GM19035 (cell line): ENCODE results near the gene PFKFB3.
"Not testable (repeated sequence)": the region's sequence is repeated elsewhere in the genome, so short reads cannot be mapped to it uniquely, and the experiment has no call there.

ENCODE experiments used
- ATAC-seq: cut with Tn5 transposase; IDR thresholded peaks from one replicate; pipeline ENCODE4 v1.9.1; 2021; ENCODE audit not compliant: unreplicated experiment

Gene PFKFB3

DNA sequence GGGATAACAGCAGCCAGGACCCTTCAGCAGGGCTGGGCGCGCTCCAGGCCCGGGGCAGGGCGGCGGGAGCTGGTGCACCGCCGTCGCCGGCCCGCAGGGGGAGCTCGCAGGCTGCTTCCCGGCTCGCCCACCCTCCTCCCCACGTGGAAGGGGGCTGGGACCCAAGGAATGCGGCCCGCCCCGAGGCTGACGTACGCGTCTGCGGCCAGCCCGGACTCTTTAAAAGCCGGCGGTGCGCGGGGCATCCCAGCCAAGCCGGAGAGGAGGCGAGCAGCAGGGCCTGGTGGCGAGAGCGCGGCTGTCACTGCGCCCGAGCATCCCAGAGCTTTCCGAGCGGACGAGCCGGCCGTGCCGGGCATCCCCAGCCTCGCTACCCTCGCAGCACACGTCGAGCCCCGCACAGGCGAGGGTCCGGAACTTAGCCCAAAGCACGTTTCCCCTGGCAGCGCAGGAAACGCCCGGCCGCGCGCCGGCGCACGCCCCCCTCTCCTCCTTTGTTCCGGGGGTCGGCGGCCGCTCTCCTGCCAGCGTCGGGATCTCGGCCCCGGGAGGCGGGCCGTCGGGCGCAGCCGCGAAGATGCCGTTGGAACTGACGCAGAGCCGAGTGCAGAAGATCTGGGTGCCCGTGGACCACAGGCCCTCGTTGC lies at the start of gene PFKFB3:
Gene PFKFB3, plus strand, starts transcription at position 249 of the 647 bp plus-strand sequence. Its CDS starts 329 bp downstream, at position 578.
- peak; percentile 66 for ATAC-seq

DNA sequence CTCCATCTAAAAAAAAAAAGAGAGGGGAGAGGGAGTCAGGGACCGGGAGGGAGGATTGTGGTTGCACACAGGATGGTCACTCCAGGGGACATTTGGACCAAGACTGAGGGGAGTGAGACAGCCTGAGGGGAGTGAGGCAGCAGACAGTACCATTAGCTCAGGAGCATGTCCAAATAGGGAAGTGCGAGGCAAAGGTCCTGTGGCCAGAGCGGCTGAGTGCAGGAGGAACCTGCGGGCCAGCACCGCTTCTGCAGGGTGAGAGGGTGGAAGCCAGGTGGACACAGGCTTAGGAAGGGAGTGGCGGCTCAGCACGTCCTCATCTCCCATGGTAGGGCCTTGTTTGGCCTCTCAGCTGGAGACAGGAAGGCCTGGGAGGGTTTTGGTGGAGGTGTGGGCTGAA lies 48.9 kb upstream of the PFKFB3 start:
- ATAC-seq: no peak

DNA sequence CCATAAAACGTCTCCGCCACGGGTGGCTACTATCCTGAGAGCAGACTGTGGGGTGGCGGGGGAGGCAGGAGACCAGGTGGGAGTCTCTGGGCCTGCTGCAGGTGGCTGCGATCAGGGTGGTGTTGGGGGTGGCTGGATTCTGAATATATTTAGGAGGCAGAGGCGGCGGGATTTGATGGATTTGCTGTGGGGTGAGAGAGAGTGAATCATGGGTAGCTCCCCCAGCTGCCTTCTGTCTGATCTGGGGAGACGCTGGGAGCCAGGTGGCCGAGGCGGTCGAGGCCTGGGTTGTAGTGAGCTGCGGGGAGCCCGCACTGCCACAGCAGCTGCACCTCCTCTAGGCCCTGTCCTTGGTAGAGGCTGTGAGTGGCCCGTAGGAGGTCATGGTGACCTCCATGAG lies 48.2 kb upstream of the PFKFB3 start:
- no peak for ATAC-seq

DNA sequence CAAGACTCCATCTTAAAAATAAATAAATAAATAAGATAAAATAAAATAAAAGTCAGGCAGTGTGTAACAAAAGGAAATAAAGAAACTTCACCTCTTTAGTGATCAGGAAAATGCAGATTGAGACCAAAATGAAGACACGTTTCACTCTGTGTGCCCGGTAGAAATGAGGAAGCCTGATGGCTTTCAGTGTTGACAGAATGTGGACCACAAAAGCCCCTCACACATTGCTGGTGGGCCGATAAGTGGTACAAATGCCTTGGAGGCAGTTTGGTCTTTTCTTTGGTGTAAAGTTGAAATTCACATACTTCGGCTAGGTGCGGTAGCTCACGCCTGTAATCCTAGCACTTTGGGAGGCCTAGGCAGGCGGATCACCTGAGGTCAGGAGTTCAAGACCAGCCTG lies 44.5 kb upstream of the PFKFB3 start:
- ATAC-seq: no peak

GRCh38 chr10:6161921-6162320 lies 40.8 kb upstream of the PFKFB3 start:
- ATAC-seq: no peak

DNA sequence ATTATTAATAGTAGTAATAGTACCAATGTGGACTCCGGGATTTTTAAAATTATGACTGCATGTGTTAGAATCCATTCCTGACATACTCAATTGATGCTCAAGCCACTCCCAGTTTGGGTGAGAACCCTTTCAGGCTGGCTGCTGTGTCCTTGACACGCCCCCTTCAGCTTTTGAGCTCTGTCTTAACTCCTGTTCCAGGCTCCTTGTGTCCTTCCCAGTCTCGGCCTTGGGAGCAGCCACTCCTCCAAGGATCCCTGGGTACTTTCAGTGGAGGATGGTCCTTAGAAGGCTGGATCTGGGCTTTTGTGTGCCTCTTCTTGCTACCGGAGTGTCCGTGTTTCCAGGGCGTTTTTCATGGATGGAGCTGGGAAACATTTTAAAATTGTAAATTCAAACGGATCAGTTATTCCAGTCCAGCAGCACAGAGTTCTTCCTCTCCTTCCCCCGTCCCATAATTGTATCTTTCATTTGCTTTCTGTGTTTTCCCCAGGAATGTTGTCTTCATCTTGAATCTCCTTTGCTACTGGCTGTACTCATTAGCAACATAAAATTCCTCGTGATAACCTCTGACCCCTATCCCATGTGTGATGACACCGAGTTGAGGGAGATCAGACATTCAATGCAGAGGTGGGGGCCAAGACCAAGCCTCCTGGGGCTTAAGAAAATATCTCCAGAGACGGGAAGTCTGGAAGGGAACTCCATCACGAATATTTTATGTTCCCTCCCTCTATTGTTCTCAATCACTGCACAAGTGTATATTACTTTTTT lies 40.0 kb upstream of the PFKFB3 start:
- no peak for ATAC-seq

- peak; percentile 93 for ATAC-seq
Measured at GRCh38 chr10:6163364-6164270, 39.1 kb upstream of the PFKFB3 start.

DNA sequence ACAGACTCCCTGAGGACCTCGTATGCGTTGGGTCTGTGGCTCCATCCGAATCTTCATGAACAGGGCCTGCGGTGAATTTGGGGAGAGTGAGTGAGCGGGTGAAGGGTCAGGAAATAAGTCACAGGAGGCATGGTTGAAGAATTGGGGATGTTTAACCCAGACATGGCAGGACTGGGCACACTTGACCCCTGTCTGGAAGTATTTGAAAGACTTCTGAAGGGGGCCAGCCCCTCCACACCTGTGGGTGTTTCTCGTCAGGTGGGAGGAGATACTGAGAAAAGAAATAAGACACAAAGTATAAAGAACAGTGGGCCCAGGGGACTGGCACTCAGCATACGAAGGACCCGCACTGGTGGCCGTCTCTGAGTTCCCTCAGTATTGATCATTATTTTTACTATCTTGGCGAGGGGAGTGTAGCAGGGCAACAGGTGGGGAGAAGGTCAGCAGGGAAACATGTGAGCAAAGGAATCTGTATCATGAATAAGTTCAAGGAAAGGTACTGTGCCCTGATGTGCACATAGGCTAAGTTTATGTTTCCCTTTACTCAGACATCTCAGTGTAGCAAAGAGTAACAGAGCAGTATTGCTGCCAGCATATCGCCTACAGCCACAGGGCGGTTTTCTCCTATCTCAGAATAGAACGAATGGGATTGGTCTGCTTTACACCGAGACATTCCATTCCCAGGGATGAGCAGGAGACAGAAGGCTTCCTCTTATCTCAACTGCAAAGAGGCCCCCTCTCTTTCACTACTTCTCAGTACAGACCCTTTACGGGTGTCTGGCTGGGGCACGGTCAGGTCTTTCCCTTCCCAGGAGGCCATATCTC lies 38.2 kb upstream of the PFKFB3 start:
- ATAC-seq: no peak

DNA sequence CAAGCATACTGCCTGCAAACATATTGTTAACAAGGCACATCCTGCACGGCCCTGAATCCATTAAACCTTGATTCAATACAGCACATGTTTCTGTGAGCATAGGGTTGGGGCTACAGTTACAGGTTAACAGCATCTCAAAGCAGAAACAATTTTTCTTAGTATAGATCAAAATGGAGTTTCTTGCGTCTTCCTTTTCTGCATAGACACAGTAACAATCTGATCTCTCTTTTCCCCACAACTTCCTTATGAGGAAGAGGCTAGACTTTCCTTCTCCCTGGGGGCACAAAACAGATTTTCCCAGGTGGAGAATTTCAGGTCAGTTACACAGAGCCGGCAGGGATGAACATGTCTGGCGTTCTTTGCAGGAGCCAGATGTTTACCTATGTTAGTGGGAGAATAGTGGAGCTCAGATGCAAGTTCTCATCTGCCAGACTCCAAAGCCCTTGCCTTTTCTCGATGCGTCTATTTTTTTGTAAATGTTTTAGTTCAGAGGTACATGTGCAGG lies 37.5 kb upstream of the PFKFB3 start:
- no peak for ATAC-seq

- not testable (repeated sequence) for ATAC-seq
Measured at GRCh38 chr10:6165933-6166332, 36.8 kb upstream of the PFKFB3 start.

- no peak for ATAC-seq
Measured at GRCh38 chr10:6167456-6167855, 35.3 kb upstream of the PFKFB3 start.

GRCh38 chr10:6168084-6168483 lies 34.6 kb upstream of the PFKFB3 start:
- ATAC-seq: no peak

DNA sequence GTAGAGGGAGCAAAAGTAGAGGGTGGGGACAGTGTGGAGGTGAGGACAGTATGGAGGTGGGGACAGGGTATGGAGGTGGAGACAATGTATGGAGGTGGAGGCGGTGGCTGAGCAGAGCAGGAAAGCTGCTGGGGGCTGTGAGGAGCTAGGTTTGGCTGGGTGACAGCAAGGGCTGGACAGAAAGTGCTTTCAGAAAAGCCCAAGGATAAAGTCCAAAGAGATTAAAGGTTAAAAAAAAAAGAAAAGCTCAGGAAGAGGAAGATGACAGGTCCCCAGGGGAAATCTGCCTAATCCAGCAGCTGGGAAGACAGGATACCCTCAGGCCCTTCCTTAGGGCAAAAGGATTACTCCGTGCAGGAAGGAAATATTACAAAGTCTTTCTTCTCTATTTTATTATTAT lies 32.1 kb upstream of the PFKFB3 start:
- no peak for ATAC-seq

- no peak for ATAC-seq
Measured at GRCh38 chr10:6171881-6172695, 30.6 kb upstream of the PFKFB3 start.

DNA sequence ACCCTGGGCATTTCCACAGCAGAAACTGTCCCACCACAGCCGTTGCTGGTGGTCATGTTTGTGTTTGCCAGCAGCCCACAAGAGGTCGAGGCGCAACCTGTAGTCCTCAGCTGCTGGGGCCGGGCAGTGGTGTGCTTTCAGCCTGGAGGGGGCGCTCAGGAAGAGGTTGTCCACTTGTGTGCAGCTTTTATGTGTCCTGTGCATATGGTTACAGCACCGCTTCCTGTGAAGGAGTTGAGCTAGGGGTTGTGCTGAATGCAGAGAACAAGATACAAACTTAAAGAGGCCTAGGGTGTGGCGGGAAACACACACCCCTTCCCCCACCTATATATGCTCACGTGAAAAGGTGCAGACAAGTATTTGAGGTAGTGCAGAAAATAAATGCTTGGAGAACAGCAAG lies 29.5 kb upstream of the PFKFB3 start:
- ATAC-seq: no peak

DNA sequence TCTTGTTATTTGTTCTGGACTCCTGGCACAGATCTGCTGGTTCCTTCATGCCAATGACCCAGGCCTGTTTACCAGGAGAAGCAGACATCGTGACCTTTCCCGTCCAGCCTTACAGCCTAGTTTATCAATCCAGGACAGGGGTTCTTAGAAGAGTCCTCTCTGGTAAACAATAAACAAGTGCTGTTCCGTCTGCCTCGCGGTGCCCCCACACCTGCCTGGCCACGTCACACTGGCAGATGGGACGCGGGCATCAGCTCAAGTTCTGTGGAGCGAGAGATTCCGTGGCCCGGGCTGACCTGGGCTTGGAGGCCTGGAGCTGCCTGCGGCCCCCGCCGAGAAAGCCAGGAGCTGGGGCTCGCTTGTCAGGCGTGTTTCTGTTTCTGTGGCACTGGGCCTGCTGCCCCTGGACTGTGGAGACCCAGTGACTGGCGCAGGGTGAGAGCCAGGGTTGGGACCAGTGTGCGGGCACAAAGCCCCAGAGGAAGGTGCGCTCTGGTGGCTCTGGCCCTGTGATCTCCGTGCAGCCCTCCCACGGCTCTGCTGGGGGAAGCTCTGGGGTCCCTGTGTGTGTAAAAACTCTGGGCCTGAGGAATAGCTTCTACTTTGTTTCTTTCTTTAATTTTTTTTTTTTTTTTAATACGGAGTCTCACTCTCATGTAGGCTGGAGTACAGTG lies 28.4 kb upstream of the PFKFB3 start:
- no peak for ATAC-seq

GRCh38 chr10:6175329-6176055 lies 27.2 kb upstream of the PFKFB3 start:
- no peak for ATAC-seq

DNA sequence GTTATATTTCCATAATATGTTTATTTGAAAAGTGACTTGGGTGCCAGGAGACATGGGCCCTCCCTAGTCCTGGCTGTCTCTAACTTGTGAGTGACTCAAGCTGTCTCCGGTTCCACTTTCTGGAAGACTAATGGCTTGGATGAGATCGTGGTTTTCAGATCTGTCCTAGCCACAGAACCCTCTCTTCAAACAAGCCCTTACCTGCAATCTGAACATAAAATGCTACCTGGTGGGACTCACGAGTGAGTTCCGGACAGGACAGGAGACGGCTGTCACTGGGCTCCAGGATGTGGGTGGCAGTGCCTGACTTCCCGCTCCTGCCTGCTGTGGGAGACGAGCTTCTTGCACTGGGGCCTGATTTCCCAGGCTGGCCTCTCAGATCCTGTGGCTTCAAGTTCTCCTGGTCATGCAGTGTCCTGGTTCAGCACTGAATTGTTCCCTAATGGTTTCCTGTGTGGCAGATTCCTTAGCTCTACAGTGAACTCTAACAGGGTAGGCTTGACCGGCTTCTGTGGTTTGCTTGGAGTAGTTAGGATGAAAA lies 26.0 kb upstream of the PFKFB3 start:
- ATAC-seq: no peak
